Gastrocnemius medialis (tissue), 4 donors: ENCODE results near the gene NSDHL.

Experiments used
- POLR2A ChIP-seq, 2 donors: fragments of 450-650 bp; IDR thresholded peaks; one replicate each; pipeline ENCODE4 v1.6.1; 2017; ENCODE audit warnings: antibody characterized with exemption in 2 of 2, mild to moderate bottlenecking in 2 of 2, moderate library complexity in 2 of 2
- TF ChIP-seq, protein P1 (sequence below), 5 experiments: fragments of 450-650 bp in 3 of 5; fragments of 200-600 bp in 2 of 5; sonication (generic) in 2 of 5; IDR thresholded peaks in 4 of 5; conservative IDR thresholded peaks in 1 of 5; 1 replicate in 4 of 5; 2 replicates in 1 of 5; pipeline ENCODE4 v1.5.1; 2016 to 2019; ENCODE audit warnings: antibody characterized with exemption in 5 of 5, mild to moderate bottlenecking in 3 of 5, moderate library complexity in 3 of 5

DNA sequence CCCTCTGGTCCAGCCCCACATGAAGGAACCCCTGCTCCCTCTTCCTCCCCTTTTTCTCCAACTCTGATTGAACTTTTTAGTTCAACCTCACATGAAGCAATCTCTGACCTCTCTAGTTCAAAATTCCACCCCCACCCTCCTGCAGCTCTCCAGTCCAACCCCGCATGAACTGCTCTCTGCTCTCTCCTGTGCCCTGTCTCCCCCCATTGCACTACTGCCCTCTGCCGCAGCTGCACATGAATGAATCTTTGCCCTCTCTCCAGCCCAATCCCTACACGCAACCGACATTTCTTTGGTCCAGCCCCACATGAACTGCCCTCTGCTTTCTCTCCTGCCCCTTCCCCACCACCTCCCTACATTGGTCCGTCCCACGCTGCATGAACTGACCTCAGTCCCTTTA, 7.2 kb upstream of the NSDHL start:
- TF ChIP-seq, protein P1, sequence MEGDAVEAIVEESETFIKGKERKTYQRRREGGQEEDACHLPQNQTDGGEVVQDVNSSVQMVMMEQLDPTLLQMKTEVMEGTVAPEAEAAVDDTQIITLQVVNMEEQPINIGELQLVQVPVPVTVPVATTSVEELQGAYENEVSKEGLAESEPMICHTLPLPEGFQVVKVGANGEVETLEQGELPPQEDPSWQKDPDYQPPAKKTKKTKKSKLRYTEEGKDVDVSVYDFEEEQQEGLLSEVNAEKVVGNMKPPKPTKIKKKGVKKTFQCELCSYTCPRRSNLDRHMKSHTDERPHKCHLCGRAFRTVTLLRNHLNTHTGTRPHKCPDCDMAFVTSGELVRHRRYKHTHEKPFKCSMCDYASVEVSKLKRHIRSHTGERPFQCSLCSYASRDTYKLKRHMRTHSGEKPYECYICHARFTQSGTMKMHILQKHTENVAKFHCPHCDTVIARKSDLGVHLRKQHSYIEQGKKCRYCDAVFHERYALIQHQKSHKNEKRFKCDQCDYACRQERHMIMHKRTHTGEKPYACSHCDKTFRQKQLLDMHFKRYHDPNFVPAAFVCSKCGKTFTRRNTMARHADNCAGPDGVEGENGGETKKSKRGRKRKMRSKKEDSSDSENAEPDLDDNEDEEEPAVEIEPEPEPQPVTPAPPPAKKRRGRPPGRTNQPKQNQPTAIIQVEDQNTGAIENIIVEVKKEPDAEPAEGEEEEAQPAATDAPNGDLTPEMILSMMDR (IDR thresholded peaks at IDR 0.05 in 4 of 5, conservative IDR thresholded peaks at IDR 0.05 in 1 of 5): no peak
- no peak for TF ChIP-seq POLR2A (IDR thresholded peaks at IDR 0.05)
